ENCODE measurements around the gene TNXB. TPM values are rescaled to one million over a fixed set of nuclear protein-coding genes. Genes with fewer than 3 reads are reported as not detected.
A peak's percentile ranks its signal among the peaks of the same experiment; 100 is the strongest.

The TNXB gene
- total RNA-seq, 5 donors from 2014 or later (not counting 1 experiment from before 2014, with no cell fraction given), result 8.0 to 20.9 (median 15.4) TPM

- 77% methylated on average over 17 of the region's 35 CpGs for WGBS (ENCODE audit: insufficient coverage)
- Histone ChIP-seq H3K27me3 (replicated peaks in 1 of 2; ENCODE audit: control insufficient read depth in 2 of 2, extremely low read depth in 1 of 2, insufficient read depth in 2 of 2, low read length in 1 of 2) (peaks cover under 1 to 43% of the 10 kb centered on the region in 2 experiments), H3K4me3 (ENCODE audit: control insufficient read depth in 1 of 2, extremely low read depth in 1 of 2, low read length in 1 of 2) (no peak overlapping the region), H3K9me3 (no peaks in the 10 kb centered on the region), H3K4me1 (ENCODE audit: control insufficient read depth in 1 of 2, extremely low read depth in 1 of 2, insufficient read depth in 2 of 2, low read length in 2 of 2) (peaks cover 6 to 71% of the 10 kb centered on the region in 2 experiments), H3K36me3 (ENCODE audit: control insufficient read depth in 2 of 2, extremely low read depth in 1 of 2, insufficient read depth in 1 of 2, low read length in 1 of 2) (peaks cover 2 to 5% of the 10 kb centered on the region in 2 donors), H3K27ac (ENCODE audit: low read length) (peak overlapping the region; percentile 81)
- peaks cover 59 to 73% (median 66%) of the 10 kb centered on the region in 3 donors for H3K4me1 Mint-ChIP-seq
- DNase-seq (no peak), ATAC-seq (replicated peaks in 1 of 4) (no peak)
- CTCF ChIA-PET, result interaction anchor here in 1 of 2 donors (0.6 kb wide), 1 partner anchor 36 kb away, joined by 5 read pairs; no protein-coding TSS in a partner anchor
- no peaks in the 10 kb centered on the region for H3K9me3 Mint-ChIP-seq
- peak overlapping the region; percentile 65 to 97 (median 91) for H3K4me3 Mint-ChIP-seq
- peak overlapping the region; percentile 55 to 71 for H3K27ac Mint-ChIP-seq
- H3K27me3 Mint-ChIP-seq, result peaks cover 6 to 34% of the 10 kb centered on the region in 2 donors
- POLR2A ChIA-PET, result no interaction called here
- peaks cover 7% of the 10 kb centered on the region for H3K36me3 Mint-ChIP-seq
Measured at GRCh38 chr6:32152769-32153563, 43.8 kb upstream of the TNXB start.

GRCh38 chr6:32151863-32152768 is 43.0 kb upstream of the TNXB start, which contains the start of gene PRRT1:
TSS of gene PRRT1 (minus strand) at chr6:32151939. CDS start at chr6:32151827, 112 bp downstream.
- POLR2A ChIA-PET, result interaction anchor here in 1 of 2 donors (0.7 kb wide), 1 partner anchor 47 kb away, joined by 15 read pairs; no protein-coding TSS in a partner anchor
- Histone ChIP-seq H3K36me3 (ENCODE audit: control insufficient read depth in 2 of 2, extremely low read depth in 1 of 2, insufficient read depth in 1 of 2, low read length in 1 of 2) (no peaks in the 10 kb centered on the region), H3K27ac (ENCODE audit: low read length) (no peak within 1 kb of the TSS), H3K27me3 (replicated peaks in 1 of 2; ENCODE audit: control insufficient read depth in 2 of 2, extremely low read depth in 1 of 2, insufficient read depth in 2 of 2, low read length in 1 of 2) (peaks cover 3 to 49% of the 10 kb centered on the region in 2 experiments), H3K4me3 (ENCODE audit: control insufficient read depth in 1 of 2, extremely low read depth in 1 of 2, low read length in 1 of 2) (peak within 1 kb of the TSS in 1 of 2 donors; percentile 26), H3K4me1 (ENCODE audit: control insufficient read depth in 1 of 2, extremely low read depth in 1 of 2, insufficient read depth in 2 of 2, low read length in 2 of 2) (peaks cover 6 to 76% of the 10 kb centered on the region in 2 experiments), H3K9me3 (no peaks in the 10 kb centered on the region)
- H3K27me3 Mint-ChIP-seq, result peaks cover 6 to 36% of the 10 kb centered on the region in 2 donors
- H3K4me1 Mint-ChIP-seq, result peaks cover 61 to 74% (median 72%) of the 10 kb centered on the region in 3 donors
- CTCF ChIA-PET, result interaction anchor here (0.6 kb wide), 2 partner anchors 9 to 35 kb away, joined by 5 read pairs; no protein-coding TSS in a partner anchor
- no CpG with 5 or more reads among the region's 24 CpGs for WGBS (ENCODE audit: insufficient coverage)
- DNase-seq (peak in 3 of 35 experiments; percentile 11 to 27 (median 14)), ATAC-seq (replicated peaks in 1 of 4) (no peak)
- no peaks in the 10 kb centered on the region for H3K9me3 Mint-ChIP-seq
- H3K4me3 Mint-ChIP-seq, result peak within 1 kb of the TSS; percentile 72 to 97 (median 91)
- peak within 1 kb of the TSS; percentile 70 to 71 for H3K27ac Mint-ChIP-seq
- H3K36me3 Mint-ChIP-seq, result no peaks in the 10 kb centered on the region

GRCh38 chr6:32151181-32151862 is 42.2 kb upstream of the TNXB start:
- Histone ChIP-seq H3K4me3 (ENCODE audit: control insufficient read depth in 1 of 2, extremely low read depth in 1 of 2, low read length in 1 of 2) (peak overlapping the region in 1 of 2 donors; percentile 26), H3K27ac (ENCODE audit: low read length) (no peak overlapping the region), H3K27me3 (replicated peaks in 1 of 2; ENCODE audit: control insufficient read depth in 2 of 2, extremely low read depth in 1 of 2, insufficient read depth in 2 of 2, low read length in 1 of 2) (peaks cover 5 to 49% of the 10 kb centered on the region in 2 experiments), H3K4me1 (ENCODE audit: control insufficient read depth in 1 of 2, extremely low read depth in 1 of 2, insufficient read depth in 2 of 2, low read length in 2 of 2) (peaks cover 6 to 77% of the 10 kb centered on the region in 2 experiments), H3K36me3 (ENCODE audit: control insufficient read depth in 2 of 2, extremely low read depth in 1 of 2, insufficient read depth in 1 of 2, low read length in 1 of 2) (no peaks in the 10 kb centered on the region), H3K9me3 (no peaks in the 10 kb centered on the region)
- POLR2A ChIA-PET, result interaction anchor here in 1 of 2 donors (0.5 to 0.7 kb wide), 2 partner anchors 10 to 46 kb away, joined by 5 to 15 read pairs; no protein-coding TSS in a partner anchor
- DNase-seq (peak in 3 of 35 experiments; percentile 22 to 32 (median 30)), ATAC-seq (replicated peaks in 1 of 4) (no peak)
- Mint-ChIP-seq H3K9me3 (no peaks in the 10 kb centered on the region), H3K27ac (peak overlapping the region in 1 of 2 donors; percentile 41), H3K4me3 (peak overlapping the region; percentile 72 to 91 (median 72)), H3K4me1 (peaks cover 61 to 75% (median 74%) of the 10 kb centered on the region in 3 donors), H3K36me3 (no peaks in the 10 kb centered on the region), H3K27me3 (peaks cover 6 to 40% of the 10 kb centered on the region in 2 donors)
- WGBS (ENCODE audit: insufficient coverage), result 86% methylated on average over 2 of the region's 8 CpGs
- CTCF ChIA-PET, result interaction anchor here in 1 of 2 donors (0.6 kb wide), 2 partner anchors 8 to 92 kb away, joined by 3 to 5 read pairs; no protein-coding TSS in a partner anchor

- H3K27ac Mint-ChIP-seq, result peak overlapping the region; percentile 28 to 29
- H3K9me3 Mint-ChIP-seq, result no peaks in the 10 kb centered on the region
- Histone ChIP-seq H3K36me3 (ENCODE audit: control insufficient read depth in 2 of 2, extremely low read depth in 1 of 2, insufficient read depth in 1 of 2, low read length in 1 of 2) (no peaks in the 10 kb centered on the region), H3K4me1 (ENCODE audit: control insufficient read depth in 1 of 2, extremely low read depth in 1 of 2, insufficient read depth in 2 of 2, low read length in 2 of 2) (peaks cover 5 to 70% of the 10 kb centered on the region in 2 experiments), H3K9me3 (no peaks in the 10 kb centered on the region), H3K4me3 (ENCODE audit: control insufficient read depth in 1 of 2, extremely low read depth in 1 of 2, low read length in 1 of 2) (no peak overlapping the region), H3K27ac (ENCODE audit: low read length) (no peak overlapping the region), H3K27me3 (replicated peaks in 1 of 2; ENCODE audit: control insufficient read depth in 2 of 2, extremely low read depth in 1 of 2, insufficient read depth in 2 of 2, low read length in 1 of 2) (peaks cover 5 to 49% of the 10 kb centered on the region in 2 experiments)
- H3K36me3 Mint-ChIP-seq, result no peaks in the 10 kb centered on the region
- peaks cover 6 to 42% of the 10 kb centered on the region in 2 donors for H3K27me3 Mint-ChIP-seq
- H3K4me3 Mint-ChIP-seq, result peak overlapping the region; percentile 31 to 91 (median 72)
- ChIA-PET POLR2A (no interaction called here), CTCF (no interaction called here)
- peaks cover 55 to 69% (median 68%) of the 10 kb centered on the region in 3 donors for H3K4me1 Mint-ChIP-seq
- ATAC-seq (replicated peaks in 1 of 4) (no peak), DNase-seq (no peak)
- 64% methylated on average over 49 of the region's 55 CpGs for WGBS (ENCODE audit: insufficient coverage)
Measured at GRCh38 chr6:32149932-32150870, 41.1 kb upstream of the TNXB start.

GRCh38 chr6:32149092-32149755 is 40.1 kb upstream of the TNXB start:
- Histone ChIP-seq H3K27ac (ENCODE audit: low read length) (no peak overlapping the region), H3K27me3 (replicated peaks in 1 of 2; ENCODE audit: control insufficient read depth in 2 of 2, extremely low read depth in 1 of 2, insufficient read depth in 2 of 2, low read length in 1 of 2) (peaks cover 5 to 49% of the 10 kb centered on the region in 2 experiments), H3K9me3 (no peaks in the 10 kb centered on the region), H3K4me1 (ENCODE audit: control insufficient read depth in 1 of 2, extremely low read depth in 1 of 2, insufficient read depth in 2 of 2, low read length in 2 of 2) (peaks cover 0 to 60% of the 10 kb centered on the region in 2 experiments), H3K36me3 (ENCODE audit: control insufficient read depth in 2 of 2, extremely low read depth in 1 of 2, insufficient read depth in 1 of 2, low read length in 1 of 2) (no peaks in the 10 kb centered on the region), H3K4me3 (ENCODE audit: control insufficient read depth in 1 of 2, extremely low read depth in 1 of 2, low read length in 1 of 2) (peak overlapping the region; percentile 35 to 60)
- H3K27me3 Mint-ChIP-seq, result peaks cover 6 to 42% of the 10 kb centered on the region in 2 donors
- no peaks in the 10 kb centered on the region for H3K36me3 Mint-ChIP-seq
- DNase-seq (peak in 2 of 35 experiments; percentile 30 to 37), ATAC-seq (replicated peaks in 1 of 4) (peak in 3 of 4 experiments; percentile 8 to 21 (median 10))
- peak overlapping the region; percentile 78 to 90 (median 80) for H3K4me3 Mint-ChIP-seq
- no peaks in the 10 kb centered on the region for H3K9me3 Mint-ChIP-seq
- peak overlapping the region; percentile 58 for H3K27ac Mint-ChIP-seq
- peaks cover 45 to 59% (median 58%) of the 10 kb centered on the region in 3 donors for H3K4me1 Mint-ChIP-seq
- WGBS (ENCODE audit: insufficient coverage), result 35% methylated on average over 34 of the region's 47 CpGs
- ChIA-PET CTCF (no interaction called here), POLR2A (no interaction called here)

All from T-cell (primary cell).